ENCODE measurements around the gene OSBPL10. TPM values are rescaled to one million over a fixed set of nuclear protein-coding genes. Genes with fewer than 3 reads are reported as not detected.

The OSBPL10 gene
- total and polyA plus RNA-seq, 2 of the 8 experiments (the other 6 are each of a cell fraction or from before 2014, with no cell fraction given): 26.2 to 86.7 TPM

DNA sequence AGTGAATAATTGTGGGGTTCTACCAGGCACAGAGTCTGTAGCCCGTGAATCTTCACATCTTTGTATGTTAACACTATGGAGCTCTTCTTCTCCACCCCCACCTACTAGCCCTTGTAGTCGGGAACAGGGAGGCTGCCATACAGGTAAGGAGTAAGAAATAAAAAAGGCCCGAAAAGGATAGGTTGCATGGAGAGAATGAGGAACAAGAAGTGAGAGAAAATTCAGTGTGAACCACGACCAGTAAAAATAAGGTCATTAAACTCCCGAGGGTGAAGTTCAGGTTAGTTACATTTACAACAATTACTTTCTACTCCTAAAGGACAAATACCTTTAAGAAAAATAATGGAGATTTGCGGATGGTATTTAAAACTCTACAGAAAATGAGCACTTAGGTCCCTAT is 53.3 kb downstream of the OSBPL10 start:
- Histone ChIP-seq H2BK12ac (ENCODE audit: low read depth, low read length) (no peak overlapping the region), H3K9me3 (ENCODE audit: insufficient read depth in 2 of 2, low read depth in 1 of 2, low read length in 1 of 2) (no peaks in the 10 kb centered on the region), H2BK120ac (replicated peaks; ENCODE audit: low read depth, low read length) (no peak overlapping the region), H3K56ac (replicated peaks; ENCODE audit: insufficient read length, low read depth, low read length) (no peak overlapping the region), H3K9ac (replicated peaks in 1 of 4; ENCODE audit: extremely low read depth in 1 of 4, low read depth in 3 of 4, low read length in 3 of 4) (no peak overlapping the region), H3K4me2 (ENCODE audit: insufficient read depth in 1 of 2, low read depth in 2 of 2, low read length in 2 of 2) (no peak overlapping the region), H4K20me1 (replicated peaks in 1 of 2; ENCODE audit: control insufficient read depth in 1 of 2, insufficient read depth in 2 of 2, low read length in 2 of 2) (no peaks in the 10 kb centered on the region), H3K14ac (ENCODE audit: insufficient read length) (no peak overlapping the region), H3K79me2 (ENCODE audit: control insufficient read depth in 1 of 2, insufficient read depth in 2 of 2, low read length in 2 of 2) (peaks cover 3 to 92% of the 10 kb centered on the region in 2 experiments; a peak in 3 of 4 replicates), H2BK5ac (ENCODE audit: low read depth, low read length) (no peak overlapping the region), H3K23me2 (ENCODE audit: low read depth, low read length) (no peaks in the 10 kb centered on the region; the same call in 1 of the 2 replicates), H3K18ac (ENCODE audit: extremely low read depth, low read length) (no peak overlapping the region), H4K91ac (replicated peaks; ENCODE audit: insufficient read length, low read length) (no peak overlapping the region), H2BK20ac (ENCODE audit: low read length) (no peak overlapping the region), H4K8ac (ENCODE audit: extremely low read depth, insufficient read depth, low read length) (no peak overlapping the region), H2AK5ac (ENCODE audit: low read depth, low read length) (no peak overlapping the region), H3K4me1 (replicated peaks in 1 of 4; ENCODE audit: control insufficient read depth in 3 of 4, insufficient read depth in 4 of 4, low read length in 3 of 4) (peaks cover 0 to 9% (median 2%) of the 10 kb centered on the region in 4 experiments; a peak in 3 of 7 replicates), H3K23ac (ENCODE audit: insufficient read length) (no peak overlapping the region), H2AFZ (ENCODE audit: low read length) (no peak overlapping the region), H3K27ac (ENCODE audit: low read depth, low read length) (no peak overlapping the region), H3K4ac (replicated peaks; ENCODE audit: insufficient read length, low read depth, low read length) (no peak overlapping the region), H3K4me3 (ENCODE audit: extremely low read depth in 1 of 4, insufficient read depth in 2 of 4, low read depth in 3 of 4, low read length in 4 of 4) (no peak overlapping the region), H3K27me3 (replicated peaks in 1 of 4; ENCODE audit: control insufficient read depth in 3 of 4, extremely low read depth in 1 of 4, insufficient read depth in 3 of 4, low read length in 3 of 4) (no peaks in the 10 kb centered on the region), H3K79me1 (ENCODE audit: low read depth, low read length) (peaks cover 6% of the 10 kb centered on the region), H2BK15ac (ENCODE audit: low read length) (no peak overlapping the region), H3K36me3 (ENCODE audit: control insufficient read depth in 2 of 4, insufficient read depth in 4 of 4, low read length in 3 of 4) (no peaks in the 10 kb centered on the region), H4K5ac (ENCODE audit: insufficient read length, low read depth, low read length) (no peak overlapping the region)
- TF ChIP-seq CHD2 (IDR thresholded peaks at IDR 0.05; ENCODE audit: low read length) (no peak), BCL11A (IDR thresholded peaks at IDR 0.05; ENCODE audit: low read depth in 2 of 2, low read length in 2 of 2) (no peak), SP4 (IDR thresholded peaks at IDR 0.05; ENCODE audit: low read length) (no peak), KDM5A (IDR thresholded peaks at IDR 0.05; ENCODE audit: low read length) (no peak), SP2 (IDR thresholded peaks at IDR 0.05; ENCODE audit: low read length) (no peak), POLR2AphosphoS5 (IDR thresholded peaks at IDR 0.05; ENCODE audit: low read depth, low read length) (no peak), EGR1 (IDR thresholded peaks at IDR 0.05; ENCODE audit: borderline replicate concordance, low read depth, low read length) (no peak), NRF1 (IDR thresholded peaks at IDR 0.05; ENCODE audit: low read depth, low read length) (no peak), MAFK (IDR thresholded peaks at IDR 0.05; ENCODE audit: low read depth, low read length) (no peak), YY1 (IDR thresholded peaks at IDR 0.05; ENCODE audit: low read depth, low read length) (no peak)
- no peak for FAIRE-seq
- WGBS, 2 experiments (ENCODE audit: extremely low coverage in 1 of 2, insufficient coverage in 1 of 2, insufficient read length in 1 of 2, insufficient replicate concordance in 2 of 2, low coverage in 1 of 2, low lambda C conversion rate in 2 of 2, missing lambda C conversion rate in 1 of 2): 86% methylated on average over 6 of the region's 6 CpGs; no CpG with 5 or more reads in 1 of the 2 experiments
- CTCF ChIA-PET (ENCODE audit: partially characterized antibody): interaction anchor here (1.0 kb wide), 1 partner anchor 216 kb away, joined by 3 read pairs; no protein-coding TSS in a partner anchor
- POLR2A ChIA-PET (ENCODE audit: partially characterized antibody): no interaction called here
- DNase-seq (ENCODE audit: low read depth in 1 of 2, low spot score in 2 of 2): no peak
